Prostate gland (tissue), 2 donors: Measurements from ENCODE around the gene DEXI. TPM values are rescaled to one million over a fixed set of nuclear protein-coding genes. Genes with fewer than 3 reads are reported as not detected.

ENCODE experiments used
- DNase-seq: peaks from one replicate; pipeline ENCODE4 v3.0.0-alpha.2; 2019; ENCODE audit warnings: low spot score
- H3K27ac ChIP-seq, 2 donors: fragments of 200-600 bp; sonication (generic); 2 replicates each; pipeline ENCODE4 v1.5.1; 2017 to 2019
- H3K27me3 ChIP-seq: fragments of 200-600 bp; sonication (generic); replicated peaks from 2 replicates; pipeline ENCODE4 v1.5.1; 2019; ENCODE audit not compliant: insufficient read depth
- H3K36me3 ChIP-seq, 2 donors: fragments of 200-600 bp; sonication (generic); 1 replicate in 1 of 2; 2 replicates in 1 of 2; pipeline versions ENCODE4 v1.5.1 to v1.8.1; 2017 to 2019
- H3K4me1 ChIP-seq: fragments of 200-600 bp; sonication (generic); replicated peaks from 2 replicates; pipeline ENCODE4 v1.5.1; 2019
- H3K4me3 ChIP-seq, 2 donors: fragments of 200-600 bp; sonication (generic); 2 replicates each; pipeline ENCODE4 v1.5.1; 2017 to 2019
- H3K9me3 ChIP-seq: fragments of 200-600 bp; sonication (generic); 2 replicates; pipeline ENCODE4 v1.5.1; 2017
- POLR2A ChIP-seq: fragments of 450-650 bp; IDR thresholded peaks from one replicate; pipeline ENCODE4 v1.6.1; 2016; ENCODE audit warnings: antibody characterized with exemption, mild to moderate bottlenecking
- POLR2AphosphoS5 ChIP-seq: sonication (generic); formaldehyde crosslinking; IDR thresholded peaks from one replicate; pipeline ENCODE4 v1.6.1; 2017; ENCODE audit warnings: antibody characterized with exemption
- WGBS: methylation state at CpG from one replicate; pipeline ENCODE4 v1.1.5; 2018; 5-methylcytosine and 5-hydroxymethylcytosine counted together
- intact Hi-C: fragments of 100-400 bp; cut with DNase I; formaldehyde crosslinking; loops from one replicate; pipeline ENCODE4 v1.14.2; 2022
- total RNA-seq, 2 donors: library from RNA; depleted of rRNA; stranded (reverse); fragments of >200 nt; gene quantifications; one replicate each; pipeline ENCODE4 v1.1.0, GENCODE V29; 2016
- TF ChIP-seq, protein P1 (sequence below), 4 experiments: fragments of 200-600 bp in 2 of 4; fragments of 450-650 bp in 2 of 4; sonication (generic) in 2 of 4; IDR thresholded peaks; 1 replicate in 3 of 4; 2 replicates in 1 of 4; pipeline ENCODE4 v1.5.1; 2016 to 2019; ENCODE audit warnings: antibody characterized with exemption in 4 of 4, mild to moderate bottlenecking in 2 of 4, moderate library complexity in 2 of 4

Gene DEXI
- total RNA-seq, 2 donors from 2014 or later: 95.5 to 96.9 TPM

DNA sequence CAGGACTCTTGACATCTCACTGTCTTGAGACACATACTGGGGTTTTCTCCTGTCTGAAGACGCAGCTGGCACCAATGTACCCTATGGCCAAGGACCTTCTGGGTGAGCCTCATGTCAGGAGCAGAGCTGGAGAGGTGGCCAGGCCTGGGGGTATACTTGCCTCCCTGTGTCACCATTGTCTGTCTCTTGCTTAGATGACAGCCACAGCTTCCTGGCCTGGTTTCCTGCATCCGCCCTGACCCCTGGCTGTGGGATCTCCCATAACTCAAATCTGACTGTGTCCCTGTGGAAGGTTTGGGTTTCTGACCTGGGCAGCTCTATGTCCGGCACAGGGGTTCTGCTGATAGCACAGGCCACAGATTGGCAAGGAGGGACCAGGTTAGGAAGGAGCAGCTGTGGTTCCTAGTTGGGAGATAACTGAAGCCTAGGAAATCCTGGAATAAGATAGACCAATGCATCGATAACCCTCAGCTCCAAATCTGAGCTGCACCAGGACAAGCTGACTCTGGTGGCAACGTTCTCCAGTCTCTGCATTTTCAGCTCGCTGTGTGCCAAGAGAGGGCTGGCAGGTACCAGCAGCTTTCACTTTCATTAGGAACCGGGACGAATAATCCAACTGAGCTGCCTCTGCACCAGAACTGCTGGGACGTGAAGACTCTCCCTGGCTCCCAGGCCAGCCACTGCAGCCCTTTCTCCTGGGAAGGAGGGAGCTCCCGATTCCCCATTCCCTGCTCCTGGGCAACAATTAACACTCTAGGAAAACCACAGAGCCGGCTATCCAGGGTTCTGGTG lies 5.0 kb downstream of the DEXI start:
- Histone ChIP-seq H3K4me3 (peak overlapping the region in 1 of 2 donors; percentile 24), H3K4me1 (peaks cover 5% of the 10 kb centered on the region), H3K9me3 (no peaks in the 10 kb centered on the region), H3K36me3 (no peaks in the 10 kb centered on the region), H3K27me3 (no peaks in the 10 kb centered on the region), H3K27ac (peak overlapping the region; percentile 47 to 64)
- peak; percentile 48 for DNase-seq
- 20% methylated on average over 11 of the region's 11 CpGs for WGBS
- intact Hi-C loops: no loop called here
- TF ChIP-seq, protein P1, sequence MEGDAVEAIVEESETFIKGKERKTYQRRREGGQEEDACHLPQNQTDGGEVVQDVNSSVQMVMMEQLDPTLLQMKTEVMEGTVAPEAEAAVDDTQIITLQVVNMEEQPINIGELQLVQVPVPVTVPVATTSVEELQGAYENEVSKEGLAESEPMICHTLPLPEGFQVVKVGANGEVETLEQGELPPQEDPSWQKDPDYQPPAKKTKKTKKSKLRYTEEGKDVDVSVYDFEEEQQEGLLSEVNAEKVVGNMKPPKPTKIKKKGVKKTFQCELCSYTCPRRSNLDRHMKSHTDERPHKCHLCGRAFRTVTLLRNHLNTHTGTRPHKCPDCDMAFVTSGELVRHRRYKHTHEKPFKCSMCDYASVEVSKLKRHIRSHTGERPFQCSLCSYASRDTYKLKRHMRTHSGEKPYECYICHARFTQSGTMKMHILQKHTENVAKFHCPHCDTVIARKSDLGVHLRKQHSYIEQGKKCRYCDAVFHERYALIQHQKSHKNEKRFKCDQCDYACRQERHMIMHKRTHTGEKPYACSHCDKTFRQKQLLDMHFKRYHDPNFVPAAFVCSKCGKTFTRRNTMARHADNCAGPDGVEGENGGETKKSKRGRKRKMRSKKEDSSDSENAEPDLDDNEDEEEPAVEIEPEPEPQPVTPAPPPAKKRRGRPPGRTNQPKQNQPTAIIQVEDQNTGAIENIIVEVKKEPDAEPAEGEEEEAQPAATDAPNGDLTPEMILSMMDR (IDR thresholded peaks at IDR 0.05): no peak
- TF ChIP-seq POLR2AphosphoS5: peak; percentile 43
- no peak for TF ChIP-seq POLR2A

DNA sequence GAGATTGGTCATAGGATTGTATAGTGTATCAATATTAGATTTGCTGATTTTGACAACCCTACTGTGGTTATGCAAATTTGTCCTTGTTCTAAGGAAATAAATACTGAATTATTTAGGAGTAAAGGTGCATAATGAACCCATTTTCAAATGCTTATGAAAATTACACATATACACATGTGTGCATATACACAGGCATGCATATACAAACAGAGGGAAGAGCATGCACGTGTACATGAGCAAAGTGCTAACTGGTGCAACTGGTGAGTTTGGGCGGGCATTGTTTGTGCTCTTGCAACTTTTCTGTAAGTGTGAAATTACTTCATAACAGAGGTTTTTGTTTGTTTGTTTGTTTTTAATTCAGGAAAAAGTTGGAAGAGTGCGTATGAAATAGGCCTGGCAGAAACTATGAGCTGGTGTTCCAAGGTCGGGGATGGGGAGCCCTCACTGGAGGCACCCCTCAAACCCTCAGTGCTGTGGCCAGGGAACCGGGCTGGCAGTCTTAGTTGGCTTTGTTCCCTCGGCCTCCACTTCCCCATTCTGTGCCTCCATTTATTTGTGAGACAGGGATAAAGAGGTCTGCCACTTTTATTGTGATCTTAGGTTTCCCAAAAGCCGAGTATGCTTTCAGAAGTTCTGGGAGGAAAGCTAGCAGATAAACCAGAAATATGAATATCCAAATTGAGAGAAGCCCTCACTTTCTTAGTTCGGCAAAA lies 5.8 kb downstream of the DEXI start:
- H3K9me3 ChIP-seq: no peaks in the 10 kb centered on the region
- H3K4me3 ChIP-seq: no peak overlapping the region
- H3K4me1 ChIP-seq: peaks cover 5% of the 10 kb centered on the region
- H3K27me3 ChIP-seq: no peaks in the 10 kb centered on the region
- no peak for TF ChIP-seq POLR2AphosphoS5
- TF ChIP-seq, protein P1 (IDR thresholded peaks at IDR 0.05): no peak
- TF ChIP-seq POLR2A: no peak
- no peak for DNase-seq
- peak overlapping the region in 1 of 2 donors; percentile 47 for H3K27ac ChIP-seq
- intact Hi-C loops: no loop called here
- H3K36me3 ChIP-seq: no peaks in the 10 kb centered on the region
- 59% methylated on average over 8 of the region's 8 CpGs for WGBS

DNA sequence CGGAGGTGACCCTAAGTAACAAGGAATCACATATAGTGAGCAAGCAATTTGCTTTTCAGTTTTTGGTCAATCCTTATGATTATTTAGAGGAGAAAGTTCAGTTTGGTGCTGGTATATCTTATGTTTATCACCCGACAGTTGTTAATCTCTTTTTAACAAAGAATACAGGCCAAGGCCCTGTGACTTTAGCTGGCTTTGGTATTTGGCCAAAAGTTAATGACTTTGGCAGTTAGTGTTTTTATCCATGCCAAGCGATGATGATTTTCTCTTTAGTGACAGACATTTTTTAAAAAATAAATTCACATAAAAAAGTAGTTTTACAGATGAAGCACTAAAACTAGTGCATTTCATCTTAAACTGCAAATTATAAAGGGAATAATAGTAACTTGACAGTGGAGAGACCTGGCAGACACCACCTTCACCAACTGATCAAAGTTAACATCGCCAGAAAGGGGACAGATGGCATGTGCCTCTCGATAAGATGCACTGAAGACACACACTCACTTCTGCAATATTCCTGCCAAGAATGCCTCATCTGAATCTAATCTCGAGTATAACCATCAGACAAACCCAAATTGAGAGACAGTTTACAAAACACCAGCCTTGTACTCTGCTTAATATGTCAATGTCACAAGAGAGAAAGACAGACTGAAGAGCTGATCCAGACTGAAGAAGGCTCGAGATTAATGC lies 6.9 kb downstream of the DEXI start:
- no peak for DNase-seq
- Histone ChIP-seq H3K9me3 (no peaks in the 10 kb centered on the region), H3K27me3 (no peaks in the 10 kb centered on the region), H3K4me3 (no peak overlapping the region), H3K36me3 (no peaks in the 10 kb centered on the region), H3K27ac (no peak overlapping the region), H3K4me1 (peaks cover 5% of the 10 kb centered on the region)
- TF ChIP-seq POLR2AphosphoS5 (no peak), POLR2A (no peak)
- TF ChIP-seq, protein P1 (IDR thresholded peaks at IDR 0.05): no peak
- WGBS: 35% methylated on average over 7 of the region's 7 CpGs
- intact Hi-C loops: no loop called here

DNA sequence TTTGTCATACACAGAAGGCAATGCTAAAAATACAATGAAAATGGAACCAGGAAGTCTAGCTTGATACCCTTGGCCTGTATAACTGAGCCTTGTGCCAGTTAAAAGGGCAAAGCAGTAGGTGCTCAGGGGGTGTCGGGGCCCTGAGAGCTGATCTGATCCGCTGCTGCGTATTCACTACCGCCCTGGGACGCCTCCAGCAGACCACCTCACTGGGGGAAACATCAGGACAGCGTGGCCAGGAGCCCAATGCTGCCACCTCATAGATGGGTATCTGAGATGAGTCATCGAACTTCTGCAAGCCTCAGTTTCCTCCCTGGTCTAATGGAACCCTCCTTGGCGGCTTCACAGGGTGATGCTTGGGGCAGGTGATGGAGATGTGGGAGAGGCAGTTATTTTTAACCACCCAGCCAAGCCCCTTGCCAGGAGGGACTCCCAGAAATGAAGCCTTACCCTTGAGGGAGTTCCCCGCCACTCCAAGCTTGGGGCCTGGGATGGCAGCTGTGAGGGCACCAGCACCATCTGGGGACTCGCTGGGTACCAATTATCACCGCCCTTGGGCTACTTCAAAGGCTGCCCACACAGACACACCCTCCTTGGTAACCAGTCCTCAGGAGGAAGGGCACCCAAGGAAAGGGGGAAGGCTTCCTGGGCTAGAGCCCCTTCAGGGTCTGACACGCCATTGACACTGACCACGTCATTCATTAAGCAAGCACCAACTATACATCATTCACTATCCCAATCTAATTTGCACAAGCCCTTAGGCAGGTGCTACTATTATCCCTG lies 7.8 kb downstream of the DEXI start:
- no peaks in the 10 kb centered on the region for H3K27me3 ChIP-seq
- DNase-seq: no peak
- H3K36me3 ChIP-seq: no peaks in the 10 kb centered on the region
- H3K4me1 ChIP-seq: peaks cover 12% of the 10 kb centered on the region
- no peak overlapping the region for H3K27ac ChIP-seq
- H3K9me3 ChIP-seq: no peaks in the 10 kb centered on the region
- TF ChIP-seq POLR2AphosphoS5 (no peak), POLR2A (no peak)
- TF ChIP-seq, protein P1 (IDR thresholded peaks at IDR 0.05): no peak
- WGBS: 95% methylated on average over 12 of the region's 13 CpGs
- intact Hi-C loops: no loop called here
- no peak overlapping the region for H3K4me3 ChIP-seq
